ENCODE data around the gene MORN1.

Gene MORN1

DNA sequence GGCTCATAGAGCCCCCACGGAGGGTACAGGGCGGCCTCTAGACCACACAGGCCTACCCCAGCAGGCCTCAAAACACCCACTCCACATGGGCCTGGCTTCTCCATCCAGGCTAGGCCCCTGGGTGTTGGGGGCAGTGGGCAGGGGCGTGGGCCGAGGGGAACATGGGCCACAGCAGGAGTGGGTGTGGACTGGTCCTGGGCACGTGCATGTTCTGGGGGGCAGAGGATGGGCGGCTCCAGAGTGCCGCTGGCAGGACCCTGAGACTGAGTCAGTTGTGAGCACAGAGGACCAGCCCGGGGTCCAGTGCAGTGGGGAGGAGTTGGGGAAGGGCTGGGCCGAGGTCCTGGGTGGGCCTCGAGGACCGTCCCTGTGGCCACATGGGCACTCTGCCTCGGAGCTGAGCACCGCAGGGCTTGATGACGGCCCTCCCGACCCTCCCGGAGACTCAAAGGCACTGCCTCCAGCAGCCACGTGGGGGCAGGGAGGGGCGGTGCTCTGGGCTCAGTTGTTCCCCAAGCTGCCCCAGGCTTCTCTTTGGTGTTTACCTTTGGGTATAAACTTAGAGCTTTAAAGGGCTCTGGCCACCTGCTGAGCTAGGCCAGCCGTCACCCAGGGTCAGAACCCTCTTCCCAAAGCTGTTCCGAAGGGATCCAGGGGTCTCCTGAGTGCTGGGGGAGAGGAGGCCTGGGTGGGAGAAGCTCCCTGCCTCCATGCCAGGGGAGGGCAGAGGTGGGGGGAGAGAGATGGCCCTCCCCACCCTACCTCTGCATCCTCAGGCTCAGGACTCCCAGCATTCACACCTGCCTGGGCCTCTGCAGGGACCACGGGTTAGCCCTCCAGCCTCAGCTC lies 79.9 kb downstream of the MORN1 start:
- in situ Hi-C loops (cut with MboI; ENCODE audit: low sequenced_read_pairs): no loop called here

DNA sequence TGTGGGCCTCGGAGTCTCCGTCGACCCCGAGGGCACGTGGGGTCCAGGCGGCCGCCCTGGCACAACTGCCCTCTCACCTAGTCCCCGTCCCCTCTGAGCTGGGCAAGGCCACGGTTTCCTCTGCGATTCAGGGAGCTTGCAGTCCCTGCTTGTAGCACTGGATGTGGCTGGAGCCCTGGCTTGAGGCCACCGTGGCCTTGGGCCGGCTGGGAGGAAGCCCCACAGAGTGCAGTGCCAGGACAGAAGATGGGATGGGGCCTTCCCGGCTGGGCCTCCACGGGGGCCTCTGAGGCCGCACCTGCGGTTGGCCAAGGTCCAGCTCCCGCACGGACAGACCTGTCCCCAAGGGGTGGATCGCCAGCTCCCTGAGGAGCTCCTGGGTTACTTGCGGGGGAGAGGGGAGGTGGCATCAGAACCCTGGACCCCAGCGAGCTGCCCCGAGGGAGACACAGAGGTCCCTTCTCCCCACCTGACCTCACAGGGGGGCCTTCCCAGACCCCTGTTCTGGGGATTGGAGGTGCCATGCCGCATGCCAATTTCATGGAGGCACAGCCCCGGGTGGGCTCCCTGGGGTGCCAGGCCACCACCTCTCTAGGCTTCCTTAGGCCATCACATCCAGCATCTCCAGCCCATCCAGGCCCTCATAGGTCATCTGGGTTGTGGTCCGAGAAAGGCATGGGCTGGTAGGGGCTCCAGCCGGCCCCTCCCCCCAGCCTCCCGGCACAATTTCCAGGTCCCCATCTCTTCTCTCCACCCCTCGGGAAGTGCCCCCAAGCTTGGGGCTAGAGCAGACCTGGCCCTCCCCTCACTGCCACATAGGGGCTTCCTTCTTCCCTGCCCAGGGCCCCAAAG lies 80.8 kb downstream of the MORN1 start:
- in situ Hi-C loops (cut with MboI; ENCODE audit: low sequenced_read_pairs): no loop called here

DNA sequence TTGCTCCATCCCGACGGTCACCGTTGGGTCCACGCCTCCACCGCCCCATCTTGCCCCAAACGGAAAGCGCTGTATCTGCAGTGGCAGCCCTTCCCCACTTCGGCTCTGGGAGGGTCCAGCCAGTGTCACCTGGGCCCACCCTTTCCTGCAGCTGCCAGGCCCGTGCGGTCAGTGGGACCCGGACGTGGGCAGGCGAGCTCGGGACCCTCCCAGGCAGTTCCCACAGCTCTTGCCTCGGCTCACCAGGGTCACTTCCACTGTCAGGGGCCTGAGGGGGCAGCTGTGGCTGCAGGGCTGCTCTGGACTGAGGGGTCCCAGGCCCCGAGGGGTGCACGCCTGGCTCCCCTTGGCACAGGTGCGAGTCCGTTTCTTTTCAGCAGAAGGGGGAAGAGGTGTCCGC lies 82.5 kb downstream of the MORN1 start:
- in situ Hi-C loops (cut with MboI; ENCODE audit: low sequenced_read_pairs): no loop called here

DNA sequence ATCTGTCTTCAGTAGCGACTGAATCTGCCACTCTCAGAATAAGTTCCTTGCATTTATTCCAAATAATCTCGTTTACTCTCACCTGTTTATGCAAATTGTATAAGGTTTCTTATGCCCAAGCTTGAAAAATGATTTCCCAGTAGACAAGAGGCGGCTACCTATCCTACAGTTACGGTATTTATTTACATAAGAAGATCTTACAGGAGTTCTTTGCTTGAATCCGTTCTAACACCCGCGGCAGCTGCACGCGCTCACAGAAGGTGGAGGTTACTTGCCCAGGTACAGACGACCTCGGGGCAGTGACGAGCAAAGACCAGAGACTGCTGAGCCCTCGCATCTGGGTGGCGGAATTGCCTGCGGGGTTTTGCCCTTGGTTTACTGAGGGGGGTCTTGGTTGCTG lies 83.4 kb downstream of the MORN1 start:
- in situ Hi-C loops (cut with MboI; ENCODE audit: low sequenced_read_pairs): no loop called here

DNA sequence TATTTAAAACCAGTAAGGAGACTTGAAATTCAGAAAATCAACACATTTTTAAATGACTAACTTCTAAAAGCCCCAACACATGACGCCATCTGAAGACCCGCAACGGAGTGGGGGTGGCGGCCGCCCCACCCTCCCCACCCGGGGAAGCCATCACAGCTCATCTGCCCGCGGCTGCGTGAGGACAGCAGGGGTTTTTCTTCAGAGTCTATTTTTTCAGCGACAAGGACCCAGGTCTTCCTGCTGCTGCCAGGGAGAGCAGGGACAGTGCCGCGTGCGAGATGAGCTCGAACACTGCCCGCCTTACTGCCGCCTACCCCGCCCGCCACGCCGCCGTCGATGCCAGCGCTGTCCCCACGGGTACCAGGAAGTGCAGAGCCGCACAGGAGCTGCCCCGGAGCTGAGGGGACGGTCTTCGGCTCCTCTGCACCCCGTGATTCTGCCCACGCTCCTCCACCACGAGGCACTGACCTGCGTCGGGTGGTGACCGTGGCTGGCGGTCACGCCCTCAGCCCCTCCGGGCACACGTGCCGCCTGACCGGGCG lies 84.2 kb downstream of the MORN1 start:
- in situ Hi-C loops (cut with MboI; ENCODE audit: low sequenced_read_pairs): no loop called here

DNA sequence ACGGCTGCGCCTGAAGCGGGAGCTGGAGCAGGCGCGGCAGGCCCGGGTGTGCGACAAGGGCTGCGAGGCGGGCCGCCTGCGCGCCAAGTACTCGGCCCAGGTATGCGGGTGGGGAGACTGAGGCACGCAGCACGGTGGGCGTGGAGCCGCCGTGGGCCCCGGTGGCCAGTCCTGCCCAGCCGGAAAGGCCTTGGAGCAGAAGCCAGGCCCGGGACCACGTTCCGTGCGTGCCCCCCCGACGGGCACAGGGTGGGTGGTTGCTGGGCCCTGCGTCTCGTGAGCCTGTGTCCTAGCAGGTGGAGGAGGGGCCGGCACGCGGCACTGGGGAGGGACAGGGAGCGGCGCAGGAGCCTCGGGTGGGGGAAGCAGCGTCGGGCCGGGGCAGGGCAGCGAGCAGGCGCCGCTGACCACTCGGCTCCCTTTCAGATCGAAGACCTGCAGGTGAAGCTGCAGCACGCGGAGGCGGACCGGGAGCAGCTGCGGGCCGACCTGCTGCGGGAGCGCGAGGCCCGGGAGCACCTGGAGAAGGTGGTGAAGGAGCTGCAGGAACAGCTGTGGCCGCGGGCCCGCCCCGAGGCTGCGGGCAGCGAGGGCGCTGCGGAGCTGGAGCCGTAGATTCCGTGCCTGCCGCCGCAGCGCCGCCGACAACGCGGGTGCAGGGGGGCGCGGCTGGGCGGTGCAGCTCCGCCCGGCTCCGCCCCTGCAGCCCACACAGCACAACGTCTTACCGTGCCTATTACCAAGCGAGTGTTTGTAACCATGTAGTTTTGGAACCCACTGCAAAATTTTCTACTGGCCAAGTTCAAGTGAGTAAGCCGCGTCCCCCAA lies 85.0 kb downstream of the MORN1 start:
- in situ Hi-C loops (cut with MboI; ENCODE audit: low sequenced_read_pairs): no loop called here

DNA sequence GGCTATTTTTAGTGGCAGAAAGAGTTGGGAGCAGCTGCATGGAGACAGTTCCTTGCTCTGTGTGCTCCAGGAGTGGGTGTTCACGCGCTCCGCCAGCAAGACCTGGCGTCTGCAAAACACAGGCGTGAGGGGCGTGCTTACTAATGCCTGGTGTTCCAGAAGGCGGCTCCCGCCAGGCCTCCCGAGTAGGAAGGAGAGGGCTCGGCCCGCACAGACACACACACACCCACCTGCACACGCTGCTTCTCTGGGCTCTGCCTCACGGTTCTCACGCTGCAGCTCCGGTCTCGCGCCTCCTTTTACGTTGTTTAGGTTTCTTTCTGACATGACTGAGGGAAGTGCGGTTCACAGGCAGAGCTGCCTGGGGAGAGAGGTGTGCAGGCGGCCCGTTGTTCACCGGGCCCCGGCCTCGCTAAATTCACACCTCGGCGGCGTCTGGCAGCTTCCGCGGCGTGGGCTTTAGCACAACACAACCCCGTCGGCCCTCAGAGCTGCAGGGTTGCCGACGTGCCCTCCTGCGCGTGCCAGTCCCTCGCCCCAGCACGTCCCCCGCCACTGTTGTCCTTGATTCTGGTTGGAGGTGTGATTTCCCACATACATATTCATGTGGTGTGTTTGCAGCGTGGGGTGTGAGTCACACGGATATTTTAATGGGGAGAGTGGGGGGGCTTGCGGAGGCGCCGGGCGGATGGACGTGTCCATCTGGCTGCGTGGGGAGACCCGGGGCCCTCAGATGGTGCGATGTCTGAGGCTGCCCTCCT lies 86.3 kb downstream of the MORN1 start:
- in situ Hi-C loops (cut with MboI; ENCODE audit: low sequenced_read_pairs): no loop called here

DNA sequence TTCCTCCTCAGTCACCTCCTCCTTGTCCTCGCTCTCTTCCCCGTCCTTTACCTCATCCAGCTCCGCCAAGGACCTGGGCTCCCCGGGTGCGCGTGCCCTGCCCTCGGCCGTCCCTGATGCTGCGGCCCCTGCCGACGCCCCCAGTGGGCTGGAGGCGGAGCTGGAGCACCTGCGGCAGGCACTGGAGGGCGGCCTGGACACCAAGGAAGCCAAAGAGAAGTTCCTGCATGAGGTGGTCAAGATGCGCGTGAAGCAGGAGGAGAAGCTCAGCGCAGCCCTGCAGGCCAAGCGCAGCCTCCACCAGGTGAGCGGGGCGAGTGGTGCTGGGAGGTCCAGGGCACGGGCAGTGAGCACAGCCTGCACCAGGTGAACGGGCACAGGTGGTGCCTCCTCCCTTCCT lies 87.1 kb downstream of the MORN1 start:
- in situ Hi-C loops (cut with MboI; ENCODE audit: low sequenced_read_pairs): no loop called here

DNA sequence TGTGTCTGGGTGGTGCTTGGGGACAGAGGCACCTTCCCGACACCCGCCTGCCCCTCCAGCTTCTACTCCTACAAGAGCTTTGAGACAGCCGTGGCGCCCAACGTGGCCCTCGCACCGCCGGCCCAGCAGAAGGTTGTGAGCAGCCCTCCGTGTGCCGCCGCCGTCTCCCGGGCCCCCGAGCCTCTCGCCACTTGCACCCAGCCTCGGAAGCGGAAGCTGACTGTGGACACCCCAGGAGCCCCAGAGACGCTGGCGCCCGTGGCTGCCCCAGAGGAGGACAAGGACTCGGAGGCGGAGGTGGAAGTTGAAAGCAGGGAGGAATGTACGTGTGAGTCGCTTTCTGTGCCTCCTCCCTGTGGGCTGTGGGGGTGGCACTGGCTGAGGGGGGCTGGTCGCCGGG lies 87.6 kb downstream of the MORN1 start:
- in situ Hi-C loops (cut with MboI; ENCODE audit: low sequenced_read_pairs): no loop called here

DNA sequence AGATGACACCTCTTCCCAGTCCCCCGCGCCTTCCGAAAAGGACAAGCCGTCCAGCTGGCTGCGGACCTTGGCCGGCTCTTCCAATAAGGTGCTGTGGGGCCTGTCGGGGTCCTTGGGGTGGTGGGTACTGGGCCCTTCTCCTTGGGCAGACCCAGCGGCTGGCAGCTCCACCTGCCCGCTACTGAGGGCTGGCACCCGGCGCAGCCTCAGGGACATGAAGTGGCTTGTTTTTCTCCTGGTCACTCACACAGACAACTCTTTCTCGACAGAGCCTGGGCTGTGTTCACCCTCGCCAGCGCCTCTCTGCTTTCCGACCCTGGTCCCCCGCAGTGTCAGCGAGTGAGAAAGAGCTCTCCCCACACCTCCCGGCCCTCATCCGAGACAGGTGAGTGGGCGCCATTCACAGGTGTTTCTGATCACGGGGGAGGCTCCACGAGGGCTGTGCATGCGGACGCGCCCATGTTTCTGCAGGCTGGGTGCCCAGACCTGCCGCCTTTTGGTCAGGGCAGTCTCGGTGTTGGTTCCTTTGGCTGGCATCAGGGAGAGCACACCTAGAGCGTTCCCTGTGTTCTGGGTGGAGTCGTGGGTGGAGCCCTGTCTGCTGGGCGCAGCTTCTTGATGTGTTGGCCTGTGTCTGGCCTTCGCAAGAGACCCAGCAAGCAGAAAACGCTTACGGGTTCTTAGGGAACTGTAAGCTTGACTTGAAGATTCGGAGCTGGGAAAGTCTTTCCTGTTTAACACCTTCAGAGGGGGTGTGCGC lies 88.2 kb downstream of the MORN1 start:
- in situ Hi-C loops (cut with MboI; ENCODE audit: low sequenced_read_pairs): no loop called here

DNA sequence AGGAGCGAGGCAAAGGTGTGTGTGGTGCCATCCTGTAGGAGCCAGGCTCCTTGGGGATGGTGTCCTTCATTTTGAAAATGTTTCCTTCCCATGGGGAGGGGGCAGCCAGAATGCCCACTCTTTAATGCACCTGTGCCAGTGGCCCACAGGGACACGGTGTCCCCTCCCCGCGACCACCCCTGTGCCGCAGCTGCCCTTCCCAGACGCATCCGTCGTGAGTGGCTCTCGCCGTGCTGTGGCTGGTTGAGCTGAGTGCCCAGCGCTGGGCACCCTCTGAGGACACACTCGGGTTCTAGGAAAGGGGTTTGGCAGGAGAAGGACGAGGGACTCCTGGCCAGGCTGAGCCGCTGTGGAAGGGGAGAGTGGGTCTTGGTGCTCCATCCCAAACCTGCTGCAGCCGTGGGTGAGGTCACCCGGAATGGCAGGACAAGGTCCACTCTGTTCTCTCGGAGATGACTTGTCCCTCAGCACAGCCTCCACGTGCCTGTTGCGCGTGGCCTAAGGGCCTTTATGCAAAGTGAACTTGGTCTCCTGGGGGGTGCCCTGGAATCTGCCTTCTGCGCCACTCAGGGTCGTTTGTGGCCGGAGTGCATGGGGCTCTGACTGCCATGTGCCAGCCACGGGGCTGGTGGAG lies 88.9 kb downstream of the MORN1 start:
- in situ Hi-C loops (cut with MboI; ENCODE audit: low sequenced_read_pairs): no loop called here

DNA sequence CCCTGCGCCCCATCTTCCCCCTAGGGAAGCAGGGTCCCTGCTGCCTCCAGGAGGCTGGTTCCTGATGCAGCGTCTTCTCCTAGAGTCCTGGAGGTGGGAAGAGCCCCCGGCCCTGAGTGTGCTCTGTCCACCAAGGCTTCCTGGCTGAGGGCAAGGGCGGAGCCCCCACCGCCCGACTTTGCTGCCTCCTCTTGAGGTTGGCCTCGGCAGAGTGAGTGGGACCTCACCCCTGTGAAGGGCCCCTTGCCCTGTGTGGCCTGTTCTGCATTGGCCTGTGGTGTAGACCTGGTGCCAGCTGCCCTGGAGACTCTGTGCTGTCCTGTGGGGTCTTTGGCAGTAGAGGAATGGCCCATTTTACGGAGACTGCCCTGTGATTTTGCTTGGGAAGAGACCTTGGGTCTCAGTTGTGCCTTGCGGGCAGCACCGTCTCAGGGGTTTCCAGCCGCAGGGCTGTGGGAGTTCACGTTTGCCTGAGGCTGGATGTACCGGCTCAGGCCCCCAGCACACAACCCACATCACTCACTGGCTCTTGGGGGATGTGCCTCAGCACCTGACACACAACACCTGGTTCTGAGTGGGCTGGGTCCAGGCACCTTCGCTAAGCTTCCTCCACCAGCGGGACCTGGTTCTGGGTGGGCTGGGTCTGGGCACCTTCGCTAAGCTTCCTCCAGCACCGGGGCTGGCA lies 89.6 kb downstream of the MORN1 start:
- in situ Hi-C loops (cut with MboI; ENCODE audit: low sequenced_read_pairs): no loop called here

DNA sequence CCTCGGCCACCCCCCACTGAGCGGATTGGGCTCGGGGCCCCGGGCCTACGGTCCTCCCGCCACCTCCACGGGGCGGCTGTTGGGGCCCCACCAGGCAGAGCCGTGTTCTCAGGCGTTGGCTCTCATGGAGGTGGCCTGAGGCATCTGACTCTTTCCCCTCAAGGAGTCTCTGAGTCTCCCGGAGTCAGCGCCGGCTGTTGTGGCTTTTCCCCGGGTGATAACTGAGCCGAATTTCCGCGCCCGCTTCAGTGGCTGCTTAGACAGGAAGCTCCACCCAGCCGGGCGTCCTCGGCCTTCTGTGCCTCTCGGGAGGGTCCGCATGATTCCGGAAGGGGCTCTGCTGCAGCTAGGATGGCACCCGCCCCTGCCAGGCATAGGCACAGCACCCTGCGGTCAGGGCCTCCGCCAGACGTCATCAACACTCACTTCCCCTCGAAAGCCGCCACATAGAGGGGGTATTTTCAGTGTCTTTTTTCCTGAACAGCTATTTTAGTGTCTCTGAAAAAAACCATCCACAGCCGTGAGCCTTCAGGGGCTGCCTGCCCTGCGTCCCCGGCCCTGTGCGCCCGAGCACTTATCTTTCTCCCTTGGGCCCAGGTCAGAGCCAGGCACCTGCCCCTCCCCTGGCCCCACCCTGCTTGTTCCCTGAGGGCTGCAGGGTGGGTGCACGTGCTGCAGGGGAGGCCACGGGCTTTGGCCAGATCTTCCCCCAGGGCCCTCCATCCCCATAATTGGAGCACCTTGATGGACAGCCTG lies 90.3 kb downstream of the MORN1 start:
- in situ Hi-C loops (cut with MboI; ENCODE audit: low sequenced_read_pairs): no loop called here

DNA sequence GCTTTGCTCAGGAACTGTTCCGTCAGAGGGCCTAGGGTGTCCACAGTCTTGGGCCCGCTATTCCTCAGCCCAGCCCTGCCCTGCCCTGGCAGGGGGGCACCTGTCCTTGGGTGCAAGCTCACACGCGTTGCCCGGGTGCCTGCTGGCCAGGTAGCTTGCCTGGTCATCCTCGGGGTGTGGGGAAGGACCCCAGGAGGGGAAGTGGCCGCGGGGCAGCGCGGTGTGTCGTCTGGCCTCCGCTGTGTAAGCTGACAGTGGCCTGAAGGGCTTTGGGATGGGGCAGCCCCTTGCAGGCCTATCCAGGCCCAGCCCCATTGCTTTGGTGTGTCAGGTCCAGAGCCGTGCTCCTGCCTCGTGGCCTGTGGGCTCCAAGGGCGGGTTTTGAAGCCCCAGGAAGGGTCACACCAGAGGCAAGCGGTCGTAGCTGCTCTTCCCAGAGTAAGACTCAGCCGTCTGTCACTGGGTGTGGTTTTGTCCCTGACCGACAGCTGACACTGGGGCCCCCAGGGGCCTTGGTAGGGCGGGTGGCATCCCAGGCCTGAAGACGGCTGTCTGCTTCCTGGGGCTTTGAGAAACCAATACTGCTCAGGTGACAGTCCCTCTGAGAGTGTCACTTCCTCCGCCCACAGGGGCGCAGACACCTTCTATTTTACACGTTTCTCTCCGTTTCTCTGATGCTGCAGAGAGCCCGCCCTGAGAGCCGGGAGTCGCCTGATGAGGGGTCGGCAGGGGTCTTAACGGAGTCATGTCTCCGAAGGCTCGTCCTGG lies 91.2 kb downstream of the MORN1 start:
- in situ Hi-C loops (cut with MboI; ENCODE audit: low sequenced_read_pairs): no loop called here

DNA sequence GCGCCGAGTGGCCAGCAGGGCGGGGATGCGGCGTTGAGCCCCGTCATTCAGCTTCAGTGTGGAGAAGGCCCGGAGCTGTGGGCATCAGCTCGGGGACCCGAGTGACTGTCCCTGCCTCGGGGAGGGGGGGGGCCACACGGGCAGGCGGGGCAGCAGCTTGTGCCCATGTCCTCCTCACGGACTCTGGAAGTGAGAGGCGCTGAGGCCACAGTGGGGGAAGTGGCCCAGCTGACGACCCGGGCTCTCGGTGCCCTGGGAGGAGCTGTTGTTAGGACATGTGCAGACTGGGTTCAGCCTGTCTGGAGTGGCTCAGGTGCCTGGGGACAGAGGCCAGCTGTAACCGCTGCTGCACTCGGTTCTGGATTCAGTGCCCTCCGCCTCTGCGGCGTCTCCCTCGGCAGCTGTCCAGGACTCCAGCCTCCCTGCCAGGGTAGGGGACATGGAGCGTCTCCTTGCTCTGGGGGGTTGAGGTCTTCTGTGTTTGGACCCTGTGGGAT lies 92.2 kb downstream of the MORN1 start:
- in situ Hi-C loops (cut with MboI; ENCODE audit: low sequenced_read_pairs): no loop called here

DNA sequence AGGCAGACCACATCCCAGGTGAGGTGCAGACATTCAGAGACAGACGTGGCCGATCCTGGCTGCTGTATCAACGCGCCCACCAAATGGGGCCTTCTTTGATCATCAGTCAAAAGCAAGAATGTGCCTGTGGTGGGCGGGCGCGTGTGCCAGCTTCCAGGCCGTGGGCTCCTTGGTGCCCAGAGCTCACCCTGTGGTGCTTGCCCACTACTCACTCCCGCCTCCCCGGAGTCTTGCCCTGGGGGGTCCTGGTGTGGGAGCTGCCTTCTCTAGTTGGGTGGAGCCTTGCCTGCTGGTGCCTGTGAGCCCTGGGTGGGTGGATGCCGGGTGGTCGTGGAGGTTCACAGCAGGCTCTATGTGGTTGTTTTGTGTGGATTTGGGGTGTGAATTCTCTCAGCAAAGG lies 92.7 kb downstream of the MORN1 start:
- in situ Hi-C loops (cut with MboI; ENCODE audit: low sequenced_read_pairs): no loop called here
